NCI-H2196 treated with DMSO at 0.1 percent for 48 hours (cell line): ENCODE data around the gene FBXO34.
"Not testable (repeated sequence)": the region's sequence is repeated elsewhere in the genome, so short reads cannot be mapped to it uniquely, and the experiment has no call there.

Experiments used
- DNase-seq: peaks from one replicate; lab custom pipeline; 2025; ENCODE audit not compliant: unreplicated experiment; lab: John Stamatoyannopoulos, UW

The FBXO34 gene

DNA sequence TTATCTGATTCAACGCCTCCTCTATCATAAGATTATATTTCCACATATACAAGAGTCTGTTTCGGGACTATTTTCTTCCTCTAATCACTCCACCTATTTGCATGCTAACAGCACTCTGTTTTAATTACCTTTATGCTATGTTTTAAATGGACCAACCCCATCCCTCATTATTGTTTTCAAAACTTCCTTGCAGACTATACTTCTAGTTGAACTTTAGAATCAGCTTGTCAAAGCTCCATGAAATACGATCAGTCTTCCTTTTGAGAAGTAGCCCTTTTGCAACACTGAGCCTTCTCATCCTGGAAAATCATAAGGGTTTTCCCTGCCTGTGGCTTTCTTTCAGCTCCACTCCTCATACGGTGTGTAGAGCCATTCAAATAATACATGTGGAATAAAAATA is 103.5 kb downstream of the FBXO34 start:
- no peak for DNase-seq

DNA sequence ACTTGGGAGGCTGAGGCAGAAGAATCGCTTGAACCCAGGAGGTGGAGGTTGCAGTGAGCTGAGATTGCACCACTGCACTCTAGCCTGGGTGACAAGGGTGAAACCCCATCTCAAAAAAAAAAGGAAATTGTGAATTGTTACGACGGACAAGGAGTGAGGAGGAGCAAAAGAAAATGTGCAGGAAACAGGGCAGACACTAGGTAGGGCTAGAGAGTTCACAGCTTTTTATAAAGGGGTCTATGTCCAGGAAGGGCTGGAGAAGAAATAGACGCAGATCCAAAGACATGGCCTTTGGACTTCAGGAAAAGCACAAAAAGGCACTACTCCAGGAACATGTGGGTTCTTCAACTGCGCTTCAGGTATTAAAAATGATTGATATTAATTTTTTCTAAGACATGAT is 106.0 kb downstream of the FBXO34 start:
- DNase-seq = no peak

DNA sequence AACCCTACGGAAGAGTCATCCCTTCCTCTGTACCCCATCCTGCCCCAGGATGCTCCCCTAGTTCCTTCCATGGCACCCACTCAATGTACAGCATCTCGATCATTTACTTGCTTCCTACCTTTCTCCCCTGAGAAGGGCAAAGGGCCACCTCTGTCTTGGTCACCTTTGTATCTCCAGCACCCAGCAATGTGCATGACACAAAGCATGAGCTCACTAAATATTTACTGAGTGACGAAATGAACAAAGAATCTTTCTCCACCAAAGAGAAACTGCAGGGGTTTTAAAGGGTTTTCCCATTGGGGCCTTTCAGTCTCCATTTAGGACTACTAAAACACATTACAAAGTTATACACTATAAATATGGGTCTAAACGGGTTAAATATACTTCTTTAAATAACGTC is 109.8 kb downstream of the FBXO34 start:
- no peak for DNase-seq

DNA sequence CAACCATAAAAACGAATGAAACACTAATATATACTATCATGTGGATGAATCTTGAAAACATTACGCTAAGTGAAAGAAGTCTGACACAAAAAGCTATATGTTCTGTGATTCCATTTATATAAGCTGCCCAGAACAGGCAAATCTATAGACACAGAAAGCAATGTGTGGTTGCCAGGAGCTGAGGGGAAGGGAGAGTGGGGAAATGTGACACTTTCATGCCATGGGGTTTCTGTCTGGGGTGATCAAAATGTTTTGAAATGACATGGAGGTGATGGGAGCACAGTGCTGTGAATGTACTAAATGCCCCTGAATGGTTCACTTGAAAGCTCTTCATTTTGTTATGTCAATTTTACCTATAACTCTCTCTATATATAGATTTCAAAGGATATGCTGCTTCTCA is 110.3 kb downstream of the FBXO34 start:
- no peak for DNase-seq

DNA sequence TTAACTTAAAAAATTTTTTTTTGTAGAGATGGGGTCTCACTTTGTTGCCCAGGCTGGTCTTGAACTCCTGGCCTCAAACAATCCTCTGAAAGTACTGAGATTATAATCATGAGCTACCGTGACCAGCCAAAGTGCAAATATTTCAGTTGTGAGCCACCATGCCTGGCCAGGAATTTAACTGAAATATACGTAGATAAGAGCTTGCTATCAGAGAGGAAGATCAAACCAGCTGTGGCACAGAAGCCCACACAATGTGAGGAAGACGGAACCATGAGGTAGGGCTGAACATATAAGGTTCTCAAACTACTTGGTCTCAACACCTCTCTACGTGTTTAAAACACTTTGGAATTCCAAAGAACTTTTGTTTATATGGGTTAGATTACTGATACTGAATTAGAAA is 111.3 kb downstream of the FBXO34 start:
- DNase-seq = no peak

DNA sequence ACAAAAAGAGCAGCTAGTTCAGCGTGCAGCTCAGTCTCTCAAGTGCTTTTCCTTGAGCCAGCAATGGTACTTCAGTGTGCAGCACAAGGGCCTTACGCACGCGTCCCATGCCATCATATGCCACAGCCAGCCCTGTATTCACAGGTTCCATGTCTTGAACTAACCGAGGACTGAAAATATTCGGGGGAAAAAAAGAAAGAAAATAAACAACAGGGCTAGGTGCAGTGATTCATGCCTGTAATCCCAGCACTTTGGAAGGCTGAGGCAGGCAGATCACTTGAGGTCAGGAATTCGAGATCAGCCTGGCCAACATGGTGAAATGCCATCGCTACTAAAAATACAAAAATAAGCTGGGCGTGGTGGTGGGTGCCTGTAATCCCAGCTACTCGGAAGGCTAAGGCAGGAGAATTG is 111.8 kb downstream of the FBXO34 start:
- DNase-seq = not testable (repeated sequence)

DNA sequence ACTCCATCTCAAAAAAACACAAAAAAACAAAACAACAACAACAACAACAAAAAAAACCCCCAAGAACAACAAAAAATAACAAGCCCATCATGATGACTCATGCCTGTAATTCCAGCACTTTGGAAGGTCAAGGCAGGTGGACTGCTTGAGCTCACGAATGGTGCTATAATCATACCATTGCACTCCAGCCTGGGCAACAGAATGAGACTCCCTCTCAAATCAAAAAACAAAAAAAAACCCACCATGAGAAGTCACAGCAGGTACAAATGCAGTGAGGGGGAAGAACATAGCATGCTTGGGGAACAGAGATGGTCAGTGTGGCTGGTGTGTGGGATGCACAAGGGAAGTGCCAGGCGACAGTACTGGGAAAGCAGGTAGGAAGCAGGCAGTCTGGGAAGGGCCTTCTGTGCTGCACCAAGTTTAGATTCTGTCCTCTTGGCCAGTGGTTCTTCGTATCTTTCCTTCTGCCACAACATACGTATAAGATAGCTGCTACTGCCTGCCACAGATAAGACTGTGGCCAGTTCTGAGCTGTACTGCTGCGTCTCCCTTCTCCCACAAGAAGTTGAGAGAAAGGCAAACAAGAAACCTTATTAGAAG is 112.4 kb downstream of the FBXO34 start:
- no peak for DNase-seq

DNA sequence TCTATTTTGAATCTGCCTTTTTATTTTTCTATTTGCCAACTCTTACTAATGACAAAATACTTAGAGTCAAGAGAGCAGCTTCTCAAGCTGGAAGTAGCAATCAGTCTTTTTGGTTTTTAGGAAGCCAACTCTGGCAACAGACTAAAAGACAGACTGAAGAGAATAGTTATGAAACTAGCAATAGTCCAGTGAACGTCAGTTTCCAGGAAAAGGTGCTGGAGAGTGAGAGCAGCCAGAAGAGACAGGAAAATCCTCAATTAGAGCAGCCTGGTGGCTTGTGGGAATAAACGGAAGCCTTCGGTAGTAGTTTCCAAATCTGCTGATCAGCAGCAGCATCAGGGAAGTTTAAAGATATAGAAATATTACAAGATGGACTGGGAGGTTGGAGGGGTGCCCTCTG is 113.3 kb downstream of the FBXO34 start:
- no peak for DNase-seq

DNA sequence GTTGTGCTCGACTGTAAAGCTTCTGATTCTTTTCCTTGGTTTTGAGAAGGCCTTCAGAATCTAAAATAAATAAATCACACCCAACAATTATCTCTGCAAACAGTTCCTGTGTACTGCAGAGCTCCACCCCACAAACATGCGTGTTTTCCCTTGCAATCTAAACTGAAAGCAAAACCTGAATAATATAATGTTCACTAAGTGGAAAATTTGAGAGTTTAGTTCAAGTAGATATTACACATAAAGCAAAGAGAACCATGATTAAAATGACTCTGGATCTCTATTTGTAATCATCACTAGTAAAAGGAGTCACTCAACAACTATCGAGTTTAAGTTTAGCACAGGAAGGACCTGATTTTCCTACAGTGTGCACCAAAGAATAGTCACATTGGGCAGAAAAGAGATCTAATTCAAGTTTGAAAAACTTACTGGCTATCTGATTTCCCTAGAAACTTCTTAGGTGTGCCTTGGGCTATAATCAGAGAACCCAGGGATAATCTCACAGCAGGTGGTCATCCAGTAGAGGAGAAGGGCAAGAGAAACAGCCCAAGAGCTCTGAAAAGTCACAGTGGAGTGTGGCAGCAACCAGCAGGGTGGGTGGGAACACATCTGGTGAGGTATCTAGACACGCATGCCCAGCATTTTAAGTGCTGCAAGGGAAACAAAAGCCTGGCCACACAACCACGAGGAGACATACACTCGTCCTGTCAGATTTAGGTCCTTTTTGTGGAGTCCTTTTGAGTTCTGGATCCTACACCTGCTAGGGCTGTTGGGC is 115.0 kb downstream of the FBXO34 start:
- DNase-seq = no peak

DNA sequence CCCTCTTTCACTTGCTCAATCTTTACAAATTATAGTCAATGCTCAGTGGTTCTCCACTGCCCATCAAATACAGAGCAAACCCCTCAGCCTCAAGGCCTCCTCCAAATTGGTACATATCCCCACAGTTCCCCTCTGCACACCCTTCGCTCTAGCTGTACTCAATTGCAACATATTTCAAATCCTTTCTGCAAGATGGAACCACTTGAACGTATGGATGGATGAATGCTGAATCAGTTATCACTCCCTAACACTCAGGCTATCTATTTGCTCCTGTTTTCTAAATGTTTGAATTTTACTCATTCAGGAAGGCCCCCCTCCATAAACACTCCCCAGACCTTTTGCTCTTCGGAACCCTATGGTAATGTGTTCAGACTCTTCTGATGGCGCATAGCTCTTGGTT is 115.9 kb downstream of the FBXO34 start:
- no peak for DNase-seq

DNA sequence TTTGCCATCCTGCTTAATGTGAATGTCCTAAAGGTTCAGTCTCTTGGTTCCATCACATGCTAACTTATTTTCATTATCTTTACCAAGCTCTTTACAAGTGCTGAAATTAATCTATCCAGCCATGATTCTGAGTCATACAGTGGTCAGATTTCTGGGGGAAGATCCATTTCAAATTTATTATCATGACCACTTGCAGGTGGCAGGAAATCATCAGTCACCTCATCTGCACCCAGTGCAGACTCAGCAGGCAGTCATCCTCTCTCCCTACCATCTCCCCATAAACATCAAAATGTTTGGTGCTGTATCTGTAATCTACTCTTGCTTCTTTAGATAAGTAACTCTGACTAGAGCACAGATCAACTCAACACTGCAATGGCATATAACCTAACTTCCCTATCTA is 116.9 kb downstream of the FBXO34 start:
- DNase-seq = no peak

DNA sequence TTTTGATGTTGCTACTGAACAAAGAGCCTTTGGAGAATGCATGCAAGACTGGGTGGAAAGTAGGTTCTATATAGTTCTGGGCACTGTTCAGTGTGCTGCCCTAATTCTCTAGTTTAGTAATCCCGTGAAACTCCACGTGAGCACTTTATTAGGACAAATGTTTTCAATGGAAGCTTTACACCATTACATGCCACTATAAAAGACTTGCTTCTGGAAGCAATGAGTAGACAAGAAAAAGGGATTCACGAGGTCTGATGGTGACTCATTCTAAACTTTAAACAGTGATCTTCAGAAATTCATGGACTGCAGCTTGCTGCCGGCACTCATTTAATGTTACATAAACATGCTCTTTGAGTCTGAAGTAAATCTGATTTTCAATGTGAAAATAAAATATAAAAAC is 118.1 kb downstream of the FBXO34 start:
- no peak for DNase-seq

DNA sequence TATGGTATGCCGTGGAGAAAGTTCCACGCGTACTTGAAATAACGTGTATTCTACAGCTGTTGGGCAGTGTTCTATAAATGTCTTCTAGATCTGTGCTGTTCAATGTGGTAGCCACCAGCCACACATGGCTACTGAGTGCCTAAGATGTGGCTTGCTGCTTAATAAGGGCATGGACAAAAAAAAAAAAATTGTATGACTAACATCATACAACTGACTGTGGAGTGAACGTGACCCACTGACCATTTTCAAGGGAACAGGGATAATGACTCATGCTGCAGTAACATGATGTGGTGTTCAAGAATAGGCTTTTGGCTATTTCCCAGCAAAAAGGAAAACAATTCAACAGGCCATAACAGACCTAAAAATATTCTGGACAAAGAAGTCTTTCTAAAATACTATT is 127.5 kb downstream of the FBXO34 start:
- DNase-seq = no peak

DNA sequence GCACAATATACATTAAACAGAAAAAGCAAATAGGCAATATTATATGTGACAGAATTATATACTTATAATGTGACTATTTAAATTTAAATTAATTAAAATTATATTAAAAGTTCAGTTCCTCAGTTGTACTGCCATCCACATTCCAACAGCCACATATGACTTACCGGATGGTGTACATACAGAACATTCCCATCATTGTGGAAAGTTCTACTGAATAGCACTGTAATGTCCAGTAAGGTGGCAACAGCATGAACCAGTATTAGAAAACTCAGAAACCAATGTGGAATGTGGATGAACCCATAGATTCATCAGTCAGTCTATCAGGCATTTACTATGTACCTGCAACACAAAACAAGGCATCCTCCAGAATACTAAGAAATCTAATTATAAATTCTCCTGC is 128.0 kb downstream of the FBXO34 start:
- no peak for DNase-seq

DNA sequence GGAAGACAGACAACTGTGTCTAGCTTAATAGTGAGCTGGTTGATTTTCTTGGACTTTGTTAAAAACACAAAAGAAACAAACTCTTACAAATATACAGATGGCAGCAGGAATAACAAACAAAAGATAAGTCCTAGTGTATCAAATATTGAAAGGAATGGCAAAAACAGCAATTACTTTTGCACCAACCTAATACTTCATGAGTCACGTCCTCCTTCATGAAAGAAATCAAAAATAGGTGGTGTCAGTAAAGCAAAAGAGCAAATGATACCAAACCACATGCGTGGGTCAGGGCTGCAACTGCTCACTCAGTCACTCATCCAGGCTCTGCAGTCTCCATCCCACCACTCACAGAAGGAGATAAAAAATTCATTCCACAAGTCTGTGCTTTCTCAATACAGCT is 128.6 kb downstream of the FBXO34 start:
- no peak for DNase-seq

DNA sequence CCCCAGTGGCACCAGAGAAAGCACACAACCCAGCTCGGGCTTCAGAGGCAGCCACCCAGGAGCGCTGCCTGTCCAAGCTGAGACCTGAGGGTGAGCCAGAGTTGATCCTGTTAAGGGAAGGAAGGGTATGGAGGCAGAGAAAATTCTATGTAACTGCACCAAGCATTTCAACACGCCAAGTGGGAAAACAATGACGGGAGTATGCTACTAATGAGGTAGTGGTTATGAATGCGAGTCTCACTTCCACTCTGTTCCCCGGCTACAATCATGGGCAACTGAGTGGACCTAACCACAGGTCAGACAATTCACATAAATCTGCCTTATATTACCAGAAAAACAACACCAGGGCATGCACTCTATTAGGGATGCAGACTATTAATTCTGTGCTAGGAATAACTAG is 130.5 kb downstream of the FBXO34 start:
- no peak for DNase-seq
